Renal pelvis (tissue), 4 donors: ENCODE measurements around the gene FHL1. TPM values are rescaled to one million over a fixed set of nuclear protein-coding genes. Genes with fewer than 3 reads are reported as not detected.
"Not testable (repeated sequence)": the region's sequence is repeated elsewhere in the genome, so short reads cannot be mapped to it uniquely, and the experiment has no call there.

Experiments used
- DNase-seq: peaks from one replicate; pipeline ENCODE4 v3.0.0-alpha.2; 2013
- polyA plus RNA-seq, 3 donors: library from polyadenylated mRNA; unstranded; fragments of 120-200 nt; gene quantifications; one replicate each; pipeline ENCODE4 v1.2.1, GENCODE V29; 2013; ENCODE audit not compliant: insufficient read length in 3 of 3

Gene FHL1
- polyA plus RNA-seq, 3 donors = 45.1 to 60.1 (median 55.0) TPM

DNA sequence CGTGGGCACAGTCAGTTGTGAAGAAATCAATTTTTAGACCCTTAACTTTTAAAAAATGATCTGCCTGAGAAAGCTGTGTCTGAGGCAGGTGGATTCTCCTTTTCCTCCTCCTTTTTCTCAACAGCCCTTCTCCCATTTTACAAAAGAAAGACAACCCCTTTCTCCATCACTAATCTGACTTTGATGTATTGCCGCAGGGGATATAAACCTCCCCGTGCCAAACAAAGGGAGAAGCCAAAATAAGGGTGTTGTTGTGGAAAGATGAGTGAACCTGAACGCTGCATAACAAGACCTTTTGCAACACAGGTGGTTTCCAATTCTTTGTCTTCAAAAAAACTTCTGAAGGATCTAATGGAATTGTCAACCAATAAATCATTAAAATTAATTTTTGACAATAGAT, 8.4 kb upstream of the FHL1 start:
- DNase-seq = no peak

- no peak for DNase-seq
Observed at GRCh38 chrX:136141569-136141968, 5.8 kb upstream of the FHL1 start.

GRCh38 chrX:136142592-136142991, 4.7 kb upstream of the FHL1 start:
- no peak for DNase-seq

DNA sequence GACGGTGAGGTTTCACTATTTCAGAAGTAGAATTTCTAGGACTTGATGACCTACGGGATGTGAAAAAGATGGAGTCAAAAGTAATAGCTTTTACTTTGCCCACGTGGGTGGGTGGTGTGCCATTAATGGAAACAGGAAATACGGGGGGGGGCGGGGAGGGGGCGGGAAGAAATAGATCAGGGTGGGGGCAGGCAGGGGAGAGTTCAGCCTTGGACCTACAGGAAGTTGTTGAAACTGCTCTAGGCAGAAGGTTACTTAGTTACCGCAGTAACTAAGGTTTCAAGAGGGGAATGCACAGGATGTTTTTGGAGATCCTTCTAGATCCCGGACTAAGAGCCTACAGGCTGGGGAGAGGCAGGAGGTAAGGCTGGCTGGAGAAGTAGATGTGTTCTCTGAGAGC, 3.6 kb upstream of the FHL1 start:
- DNase-seq = no peak

GRCh38 chrX:136146614-136147314, 569 bp upstream of the FHL1 start:
- DNase-seq = no peak

DNA sequence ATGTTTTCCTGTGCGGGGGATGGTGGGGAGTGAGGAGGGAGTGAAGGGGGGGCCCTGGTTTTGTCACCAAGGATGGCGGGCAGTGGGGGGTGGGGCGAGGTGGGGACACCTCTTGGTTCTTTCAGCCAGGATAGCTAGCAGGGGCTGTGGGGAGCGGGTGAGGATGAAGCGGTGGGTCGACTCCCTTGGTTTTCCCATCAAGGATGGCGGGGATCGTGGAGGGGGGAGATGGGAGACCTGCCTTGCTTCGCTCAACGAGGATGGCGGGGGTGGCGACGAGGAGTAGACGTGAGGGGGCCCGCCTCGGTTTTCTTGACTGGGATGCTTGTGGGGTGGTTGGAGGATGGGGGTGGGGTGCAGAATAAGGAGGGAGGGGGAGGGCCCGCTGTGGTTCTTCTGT, 643 bp downstream of the FHL1 start:
- DNase-seq = no peak

DNA sequence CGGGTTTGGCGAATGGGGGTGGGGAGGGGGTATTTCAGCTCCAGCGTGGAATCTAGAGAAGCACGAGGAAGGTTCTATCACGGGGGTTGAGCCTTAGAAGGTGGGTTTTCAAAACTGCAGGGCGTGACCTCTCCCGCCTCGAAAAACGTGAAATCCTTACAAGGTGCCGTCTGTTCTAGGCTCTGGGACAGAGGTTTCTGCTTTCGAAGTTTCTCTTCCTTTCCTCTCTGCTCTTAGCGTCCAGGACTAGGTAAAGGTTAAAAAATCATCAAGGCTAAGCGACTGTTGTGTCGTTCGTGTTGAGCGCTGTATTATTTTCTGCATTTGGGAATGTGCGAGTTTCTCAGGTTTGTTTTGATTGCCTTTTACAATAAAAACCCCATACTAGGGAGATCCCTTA, 1.1 kb downstream of the FHL1 start:
- no peak for DNase-seq

- no peak for DNase-seq
Observed at GRCh38 chrX:136154998-136155397, 7.7 kb downstream of the FHL1 start.

GRCh38 chrX:136156560-136157117, 9.3 kb downstream of the FHL1 start:
- DNase-seq = no peak

DNA sequence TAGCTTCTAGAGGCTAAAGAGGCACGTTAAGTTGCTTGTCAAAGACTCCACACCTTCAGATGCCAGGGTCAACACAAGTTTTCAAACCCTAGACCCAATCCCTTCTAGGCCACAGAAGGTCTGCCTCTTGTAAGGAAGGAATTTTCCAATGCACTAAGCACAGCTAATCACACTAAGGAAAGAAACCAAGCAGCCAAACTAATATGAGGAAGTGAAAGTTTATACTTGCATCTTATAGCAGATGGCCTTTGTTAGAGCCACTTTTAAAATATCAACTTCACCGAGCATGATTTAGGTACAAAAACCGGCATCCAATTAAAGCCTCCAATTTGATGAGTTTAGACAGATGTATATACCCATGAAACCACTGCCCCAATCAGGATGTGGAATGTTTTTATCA, 9.9 kb downstream of the FHL1 start:
- no peak for DNase-seq

DNA sequence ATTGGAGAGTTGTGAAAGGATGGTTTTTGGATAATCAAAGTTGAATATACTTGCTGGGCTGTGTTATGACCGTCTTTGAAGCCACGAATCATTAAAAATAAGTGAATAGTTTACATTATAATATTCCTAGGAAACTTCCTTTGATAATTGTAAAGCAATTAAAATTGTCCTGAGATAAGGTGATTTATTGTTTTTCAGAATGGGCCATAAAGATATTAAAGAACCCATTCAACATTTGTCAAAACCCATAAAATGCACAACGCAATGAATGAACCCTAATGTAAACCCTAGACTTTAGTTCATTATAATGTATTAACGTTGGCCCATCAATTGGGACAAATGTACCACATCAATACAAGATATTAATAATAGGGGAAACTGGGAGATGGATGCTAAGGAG, 11.4 kb downstream of the FHL1 start:
- DNase-seq = no peak

- DNase-seq = no peak
Observed at GRCh38 chrX:136159611-136160025, 12.3 kb downstream of the FHL1 start.

DNA sequence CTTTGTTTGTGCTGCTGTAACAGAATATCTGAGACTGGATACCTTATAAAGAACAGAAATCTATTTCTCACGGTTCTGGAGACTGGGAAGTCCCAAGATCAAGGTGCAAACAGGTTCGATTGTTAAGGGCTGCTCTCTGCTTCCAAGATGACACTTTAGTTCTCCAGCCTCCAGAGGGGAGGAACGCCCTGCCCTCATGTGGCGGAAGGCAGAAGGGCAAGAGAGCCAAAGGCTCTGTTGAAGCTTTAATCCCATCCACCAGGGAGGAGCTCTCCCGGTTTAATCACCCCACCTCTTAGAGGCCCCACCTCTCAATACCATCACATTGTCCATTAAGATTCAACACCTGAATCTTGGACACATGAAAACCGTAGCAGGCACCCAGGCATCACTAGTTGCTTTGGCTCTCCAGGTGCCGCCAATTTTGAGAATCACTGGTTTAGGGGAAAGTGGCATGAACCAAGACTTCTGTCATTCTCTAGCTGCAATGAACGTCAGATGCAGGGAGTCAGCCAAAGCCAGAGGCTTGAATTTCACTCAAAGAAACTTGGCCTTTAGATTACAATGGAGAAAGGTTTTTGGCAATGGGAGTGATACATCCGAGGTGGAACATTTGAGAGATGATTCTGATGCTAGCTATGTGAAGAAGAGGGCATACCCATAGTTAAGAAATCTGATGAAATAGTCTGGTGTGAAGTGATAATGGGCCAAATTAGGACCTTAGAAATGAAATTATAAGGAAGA, 15.7 kb downstream of the FHL1 start:
- DNase-seq = no peak

- DNase-seq = no peak
Observed at GRCh38 chrX:136163689-136164088, 16.4 kb downstream of the FHL1 start.

DNA sequence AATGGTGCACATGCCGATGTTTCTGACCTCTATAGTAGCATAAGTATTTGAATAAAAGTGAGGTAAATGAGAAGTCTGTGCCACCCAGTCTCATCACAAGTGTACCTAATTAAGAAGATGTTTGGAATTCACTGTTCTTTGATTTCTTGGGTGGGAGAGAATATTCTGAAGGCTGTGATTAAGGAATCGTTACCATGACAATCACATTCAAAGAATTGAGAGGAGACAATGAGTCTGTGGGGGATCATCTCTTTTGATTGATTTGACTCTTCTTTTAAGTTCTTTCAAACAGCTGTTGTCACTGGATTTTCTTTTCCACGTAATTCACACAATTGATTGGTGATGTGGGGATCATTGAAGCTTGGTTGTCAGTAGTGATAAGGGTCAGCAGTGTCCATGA, 18.1 kb downstream of the FHL1 start:
- DNase-seq = no peak

DNA sequence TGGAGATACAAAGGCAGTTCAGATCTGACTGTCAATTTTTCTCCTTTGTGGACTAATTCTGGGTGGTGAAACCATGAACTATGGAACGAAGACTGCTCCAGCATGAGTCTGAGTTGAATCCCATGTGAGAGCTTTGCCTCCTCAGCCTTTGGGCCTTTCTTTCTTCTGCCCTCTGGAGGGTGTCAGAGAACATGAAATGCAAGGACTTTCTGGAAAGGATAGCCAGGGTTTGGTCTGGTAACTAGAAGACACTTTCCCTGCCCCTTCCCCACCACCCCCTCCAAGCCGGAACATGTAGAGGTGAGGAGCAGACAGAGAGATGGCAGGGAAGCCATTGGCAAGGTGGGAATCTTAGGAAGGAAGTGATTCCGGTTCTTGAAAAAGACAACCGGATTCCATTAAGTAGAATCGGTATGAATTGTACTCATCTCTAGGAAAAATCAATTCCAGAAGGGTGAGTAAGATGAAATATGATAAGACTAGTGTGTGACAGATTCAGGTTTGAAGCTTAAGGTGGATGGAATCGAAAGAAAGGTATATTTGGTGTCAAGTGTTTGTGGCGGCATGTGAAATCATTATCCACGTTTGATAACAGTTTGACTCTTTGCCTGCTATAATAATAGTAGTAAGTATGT, 19.0 kb downstream of the FHL1 start:
- no peak for DNase-seq

DNA sequence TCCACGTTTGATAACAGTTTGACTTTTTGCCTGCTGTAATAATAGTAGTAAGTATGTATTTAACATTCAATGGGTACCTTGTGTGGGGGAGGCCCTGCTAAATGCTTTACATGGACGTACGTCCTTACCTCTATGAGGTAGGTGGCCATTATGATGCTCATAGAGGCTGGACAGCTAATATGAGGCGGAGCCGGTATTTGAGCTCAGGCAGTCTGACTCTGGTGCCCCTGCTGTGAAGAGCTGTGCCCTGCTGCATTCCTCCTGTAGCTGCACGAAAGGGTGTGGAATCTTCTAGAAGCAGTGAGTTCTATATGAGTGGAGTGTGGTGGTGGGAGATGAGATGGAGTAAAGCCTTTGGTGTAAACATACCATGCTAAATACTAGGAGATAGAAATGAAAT, 20.7 kb downstream of the FHL1 start:
- not testable (repeated sequence) for DNase-seq

DNA sequence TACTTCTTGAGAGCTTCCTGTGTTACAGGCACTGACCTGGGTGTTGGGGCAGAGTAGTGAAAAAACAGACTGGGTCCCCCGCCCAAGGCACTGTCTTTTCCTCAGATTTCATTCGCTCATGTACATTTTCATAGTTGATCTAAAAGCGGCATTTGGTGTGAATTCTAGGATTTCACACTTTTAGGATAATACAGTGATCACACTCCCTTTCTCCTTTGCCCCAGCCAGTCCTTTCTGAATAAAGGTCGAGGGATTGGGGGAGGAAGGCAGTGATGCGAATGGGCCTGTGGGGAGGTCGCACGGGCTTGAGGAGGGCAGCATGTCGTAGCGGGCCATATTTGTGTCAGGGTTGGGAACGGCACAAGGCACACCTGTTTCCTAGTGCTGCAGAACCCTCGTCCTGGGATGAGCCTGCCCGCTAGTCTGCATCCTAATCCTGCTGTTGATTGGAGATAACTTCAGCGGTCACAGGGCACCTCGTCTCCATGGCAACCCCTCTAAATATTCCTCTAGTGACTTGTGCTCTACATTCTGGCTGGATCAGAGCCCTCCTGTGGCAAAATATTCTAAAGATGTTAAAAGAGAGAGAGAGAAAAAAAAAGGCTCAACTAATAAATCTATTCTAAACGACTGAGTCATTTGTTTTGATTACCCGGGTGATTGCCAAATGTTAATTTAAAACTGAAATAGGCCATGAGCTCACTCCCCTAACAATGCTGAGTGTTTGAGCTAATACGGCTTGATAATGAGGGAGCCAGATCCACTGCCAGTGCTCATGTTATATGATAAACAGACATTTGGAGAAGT, 21.8 kb downstream of the FHL1 start:
- DNase-seq = peak; percentile 61

- DNase-seq = no peak
Observed at GRCh38 chrX:136170139-136170800, 22.9 kb downstream of the FHL1 start.

DNA sequence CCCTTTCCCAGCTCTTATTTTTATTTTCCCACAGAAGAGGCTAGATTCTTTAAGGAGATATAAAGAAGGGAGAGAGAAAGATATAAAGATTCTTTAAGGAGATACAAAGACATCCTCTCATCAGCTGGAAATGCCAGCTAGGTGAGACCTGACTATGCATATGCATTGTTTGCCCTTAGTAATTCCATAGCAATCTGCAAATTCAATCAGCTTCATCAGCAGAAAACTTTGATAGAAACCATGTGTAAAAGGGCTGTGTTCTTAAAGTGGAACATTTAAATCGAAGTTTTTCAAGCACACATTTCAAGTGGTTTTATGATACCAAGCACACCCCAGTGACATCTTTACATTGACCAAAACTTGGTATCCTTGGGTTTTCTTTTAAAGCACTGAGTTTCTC, 24.1 kb downstream of the FHL1 start:
- no peak for DNase-seq

DNA sequence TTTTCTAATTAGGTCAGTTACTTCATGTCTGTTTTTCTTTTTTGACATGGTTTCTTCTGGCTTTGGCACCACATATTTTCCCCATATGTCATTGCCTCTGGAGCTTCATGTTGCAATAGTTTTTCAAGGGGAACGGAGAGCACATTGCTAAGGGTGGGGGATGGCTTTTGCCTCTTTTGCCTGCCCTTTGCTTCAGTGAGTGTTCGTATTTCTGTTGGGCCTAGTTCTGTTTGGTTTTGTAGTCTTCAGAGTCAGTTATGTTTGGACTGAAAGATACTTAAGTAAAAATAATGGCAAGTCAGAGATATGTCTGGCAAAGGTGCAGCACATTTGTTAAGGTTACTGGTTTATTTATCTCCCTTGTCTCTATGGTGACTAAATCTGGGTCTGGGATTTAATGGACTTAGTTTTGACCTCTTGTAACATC, 29.1 kb downstream of the FHL1 start:
- DNase-seq = no peak
